Femur (tissue), 1 donor: Measurements from ENCODE around the gene PRTN3.

Source experiments
- DNase-seq: peaks from one replicate; pipeline ENCODE4 v3.0.0-alpha.2; 2017

The PRTN3 gene

GRCh38 chr19:803686-804418 is 36.9 kb upstream of the PRTN3 start:
- DNase-seq: no peak

GRCh38 chr19:804419-805165 is 36.2 kb upstream of the PRTN3 start:
- no peak for DNase-seq

- no peak for DNase-seq
Observed at GRCh38 chr19:805166-805551, 35.6 kb upstream of the PRTN3 start.

- DNase-seq: peak; percentile 28
Observed at GRCh38 chr19:805600-806550, 34.9 kb upstream of the PRTN3 start.

GRCh38 chr19:806815-807421 is 33.9 kb upstream of the PRTN3 start:
- no peak for DNase-seq

GRCh38 chr19:807627-808422 is 33.0 kb upstream of the PRTN3 start:
- DNase-seq: no peak

GRCh38 chr19:808423-808775 is 32.4 kb upstream of the PRTN3 start:
- DNase-seq: no peak

GRCh38 chr19:810077-810855 is 30.5 kb upstream of the PRTN3 start:
- DNase-seq: no peak

- DNase-seq: no peak
Observed at GRCh38 chr19:810883-811489, 29.8 kb upstream of the PRTN3 start.

GRCh38 chr19:811506-812048 is 29.2 kb upstream of the PRTN3 start:
- no peak for DNase-seq

GRCh38 chr19:812049-812746 is 28.6 kb upstream of the PRTN3 start:
- DNase-seq: no peak

- no peak for DNase-seq
Observed at GRCh38 chr19:812747-813218, 28.0 kb upstream of the PRTN3 start.

GRCh38 chr19:813219-814151 is 27.3 kb upstream of the PRTN3 start:
- no peak for DNase-seq

- DNase-seq: no peak
Observed at GRCh38 chr19:814152-815078, 26.4 kb upstream of the PRTN3 start.

GRCh38 chr19:815079-815774 is 25.6 kb upstream of the PRTN3 start:
- no peak for DNase-seq

- no peak for DNase-seq
Observed at GRCh38 chr19:815775-816499, 24.9 kb upstream of the PRTN3 start.
